HG03097 (cell line): ENCODE measurements around the gene RFC1.

ENCODE experiments used
- ATAC-seq: cut with Tn5 transposase; IDR thresholded peaks from one replicate; pipeline ENCODE4 v1.9.1; 2021; ENCODE audit not compliant: unreplicated experiment, low FRiP score

RFC1 gene

DNA sequence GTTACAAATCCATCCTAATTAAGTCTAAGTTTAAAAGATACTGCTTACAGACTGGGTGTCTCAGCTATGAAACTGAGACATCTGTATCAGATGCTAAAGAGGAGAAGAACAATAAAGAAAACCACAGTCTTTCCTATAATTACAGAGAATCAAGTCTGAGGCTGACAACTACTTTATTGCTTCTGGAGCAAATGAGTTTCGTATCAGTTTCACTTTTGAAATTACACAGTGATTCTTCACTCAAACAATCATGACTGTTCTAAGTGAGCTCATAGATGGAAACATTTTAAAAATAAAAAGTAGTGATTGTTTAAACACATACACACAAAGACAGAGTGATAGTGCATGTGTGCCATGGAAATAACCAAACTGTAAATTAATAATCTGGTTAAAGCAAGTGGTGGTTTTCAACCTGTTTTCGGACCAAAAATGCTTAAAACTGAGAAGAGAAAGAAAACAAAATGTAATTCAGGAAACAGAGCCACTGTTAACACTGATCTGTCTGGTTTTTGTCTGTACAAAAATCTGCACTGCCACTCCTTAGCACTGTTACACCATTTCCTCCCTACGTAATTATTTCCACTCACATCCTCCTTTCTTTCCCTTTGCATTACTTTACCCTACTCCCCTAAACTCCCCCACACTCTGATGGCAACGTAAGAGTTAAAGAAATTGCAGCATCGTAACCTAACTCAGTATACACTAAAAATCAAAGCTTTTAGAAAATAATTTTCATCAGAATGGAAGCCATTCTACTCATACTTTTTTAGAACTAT lies 12.5 kb downstream of the RFC1 start:
- peak; percentile 72 for ATAC-seq

DNA sequence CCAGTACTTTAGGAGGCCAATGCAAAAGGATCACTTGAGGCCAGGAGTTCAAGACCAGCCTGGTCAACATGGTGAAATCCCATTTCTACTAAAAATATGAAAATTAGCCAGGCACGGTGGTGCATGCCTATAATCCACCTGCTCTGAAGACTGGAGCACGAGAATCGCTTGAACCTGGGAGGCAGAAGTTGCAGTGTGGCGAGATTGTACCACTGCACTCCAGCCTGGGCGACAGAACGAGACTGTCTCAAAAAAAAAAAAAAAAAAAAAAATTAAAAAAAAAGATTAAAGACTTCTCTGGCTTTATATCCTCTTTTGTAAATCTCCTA lies 13.0 kb downstream of the RFC1 start:
- ATAC-seq, result peak; percentile 7

DNA sequence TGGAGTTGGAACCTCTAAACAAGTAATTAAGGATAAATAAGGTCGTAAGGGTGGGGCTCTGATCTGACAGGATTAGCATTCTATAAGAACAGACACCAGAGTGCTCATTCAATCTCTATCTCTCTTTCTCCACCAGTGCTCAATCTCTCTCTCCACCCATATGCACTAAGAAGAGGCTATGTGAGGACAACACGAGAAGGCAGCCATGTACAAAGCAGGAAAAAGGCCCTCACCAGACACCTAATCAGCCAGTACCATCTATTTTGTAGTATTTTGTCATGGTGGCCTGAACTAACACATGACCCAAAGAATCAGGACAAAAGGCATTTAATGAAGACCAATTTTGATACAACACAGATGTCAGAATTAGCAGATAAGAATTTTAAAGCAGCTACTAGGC lies 16.8 kb downstream of the RFC1 start:
- no peak for ATAC-seq

DNA sequence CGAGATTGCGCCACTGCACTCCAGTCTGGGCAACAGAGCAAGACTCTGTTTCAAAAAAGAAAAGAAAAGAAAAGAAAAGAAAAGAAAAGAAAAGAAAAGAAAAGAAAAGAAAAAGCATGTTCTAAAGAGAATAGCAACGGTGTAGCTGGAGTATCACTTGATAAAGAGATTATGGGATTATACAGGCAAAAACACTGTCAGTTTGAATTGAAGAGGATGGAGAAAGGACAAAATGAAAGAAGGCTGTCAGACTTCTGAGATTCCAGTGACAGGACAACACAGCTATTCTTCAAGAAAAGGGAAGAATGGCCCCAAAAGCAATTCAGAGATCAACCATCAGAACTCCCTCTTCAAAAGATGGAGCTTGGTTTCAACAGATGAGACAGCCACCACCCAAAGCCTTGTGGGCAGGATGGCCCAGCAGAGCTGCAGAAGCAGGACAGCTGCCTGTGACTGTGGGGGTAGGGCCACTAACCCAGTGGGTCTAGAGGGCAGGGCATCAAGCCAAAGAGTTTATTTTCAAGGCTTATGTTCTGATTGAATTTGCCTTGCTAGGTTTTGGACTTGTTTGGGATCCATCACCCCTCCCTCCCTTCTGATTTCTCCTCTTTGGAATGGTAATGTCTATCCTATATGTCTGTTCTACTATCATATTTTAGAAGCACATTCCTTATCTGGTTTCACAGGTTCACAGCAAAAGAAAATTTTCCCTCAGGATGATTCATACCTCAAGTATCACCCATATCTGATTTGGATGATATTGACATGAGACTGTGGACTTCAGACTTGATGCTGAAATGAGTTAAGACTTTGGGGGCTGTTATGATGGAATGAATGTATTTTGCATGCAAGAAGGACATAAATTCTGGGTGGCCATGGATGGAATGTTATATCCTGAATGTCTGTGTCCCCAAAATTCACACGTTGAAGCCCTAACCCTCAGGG lies 17.5 kb downstream of the RFC1 start:
- no peak for ATAC-seq

DNA sequence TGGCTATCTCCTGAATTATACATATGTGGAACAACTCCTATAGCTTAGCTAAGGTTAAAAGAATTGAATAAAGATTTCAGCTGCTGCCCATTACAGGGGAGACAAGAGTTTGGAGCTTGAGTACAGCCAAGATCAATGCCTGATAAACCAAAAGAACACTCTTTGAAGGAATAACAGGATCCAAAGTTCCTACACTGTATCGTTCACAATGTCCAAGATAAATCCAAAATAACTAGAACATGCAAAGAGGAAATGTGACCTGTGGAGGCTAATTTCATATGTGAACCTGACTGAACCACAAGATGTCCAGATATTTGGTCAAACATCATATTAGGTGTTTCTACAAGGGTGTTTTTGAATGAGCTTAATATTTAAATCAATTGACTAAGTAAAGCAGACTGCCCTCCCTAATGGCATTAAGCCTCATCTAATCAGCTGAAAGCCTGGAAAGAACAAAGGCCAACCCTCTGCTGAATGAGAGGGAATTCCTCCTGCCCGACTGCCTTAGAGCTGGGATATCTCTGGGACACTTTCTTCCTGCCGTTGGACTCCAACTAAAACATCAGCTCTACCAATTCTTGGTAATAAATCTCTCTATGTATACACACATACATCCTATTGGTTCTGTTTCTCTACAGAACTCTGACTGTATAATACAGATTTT lies 19.2 kb downstream of the RFC1 start:
- no peak for ATAC-seq

DNA sequence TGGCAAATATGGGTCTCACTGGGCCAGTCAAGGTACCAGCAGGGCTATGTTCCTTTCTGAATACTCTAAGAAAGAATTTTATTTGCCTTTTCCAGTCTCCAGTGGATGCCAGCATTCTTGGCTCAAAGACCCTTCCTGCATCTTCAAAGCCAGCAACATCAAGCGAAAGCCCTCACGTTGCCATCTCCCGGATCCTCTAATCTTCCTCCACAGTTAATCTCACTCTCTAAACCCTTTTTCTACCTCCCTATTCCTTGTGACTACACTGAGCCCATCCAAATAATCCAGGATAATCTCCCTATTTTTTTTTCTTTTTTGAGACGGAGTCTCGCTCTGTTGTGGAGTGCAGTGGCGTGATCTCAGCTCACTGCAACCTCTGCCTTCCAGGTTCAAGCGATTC lies 23.4 kb downstream of the RFC1 start:
- no peak for ATAC-seq

DNA sequence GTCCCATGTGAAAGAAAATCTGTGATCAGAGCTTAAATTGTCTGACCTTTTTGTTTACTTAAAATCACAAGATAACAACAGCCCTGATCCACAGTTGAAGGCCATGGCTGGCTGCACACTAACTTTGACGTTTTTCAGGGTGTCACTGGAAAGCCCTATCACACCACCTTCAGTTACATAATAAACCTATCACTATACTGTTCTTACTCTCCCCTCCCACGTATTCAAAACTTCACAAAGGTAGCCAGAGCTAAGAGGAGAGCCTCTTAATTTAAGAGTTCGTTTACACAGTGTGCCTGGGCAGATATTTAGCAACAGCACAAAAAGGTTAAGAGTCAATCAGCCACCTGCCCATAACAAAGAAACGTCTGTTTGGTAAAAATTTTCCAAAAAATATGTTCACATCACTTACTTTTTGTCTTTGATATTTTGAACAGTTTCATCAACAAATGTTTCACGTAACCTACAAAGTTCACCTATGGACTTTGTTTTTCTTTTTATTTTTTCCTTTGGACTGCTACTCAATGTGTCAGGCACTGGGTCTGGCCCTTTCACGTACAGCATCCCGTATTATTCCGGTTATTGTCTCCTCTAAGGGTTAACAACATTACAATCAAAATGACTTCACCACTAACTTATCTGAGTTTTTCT lies 25.0 kb downstream of the RFC1 start:
- ATAC-seq, result no peak

DNA sequence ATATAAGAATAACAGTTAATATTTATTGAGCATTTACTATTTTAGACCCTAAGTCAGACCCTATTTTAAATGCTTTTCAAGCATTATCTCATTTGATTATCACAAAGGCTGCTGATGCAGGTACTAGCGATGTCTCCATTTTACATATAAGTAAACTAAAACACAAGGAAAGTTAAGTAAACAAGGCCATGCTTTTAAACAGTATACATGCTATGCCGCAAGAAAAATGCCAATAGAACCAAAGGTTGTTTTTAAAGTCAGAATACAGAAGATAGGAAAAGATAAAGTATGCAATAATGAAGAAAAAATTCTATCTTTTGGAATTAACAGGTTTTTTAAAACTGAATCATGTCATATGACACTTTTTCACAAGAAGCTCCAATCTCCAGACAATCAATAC lies 26.2 kb downstream of the RFC1 start:
- ATAC-seq, result no peak

DNA sequence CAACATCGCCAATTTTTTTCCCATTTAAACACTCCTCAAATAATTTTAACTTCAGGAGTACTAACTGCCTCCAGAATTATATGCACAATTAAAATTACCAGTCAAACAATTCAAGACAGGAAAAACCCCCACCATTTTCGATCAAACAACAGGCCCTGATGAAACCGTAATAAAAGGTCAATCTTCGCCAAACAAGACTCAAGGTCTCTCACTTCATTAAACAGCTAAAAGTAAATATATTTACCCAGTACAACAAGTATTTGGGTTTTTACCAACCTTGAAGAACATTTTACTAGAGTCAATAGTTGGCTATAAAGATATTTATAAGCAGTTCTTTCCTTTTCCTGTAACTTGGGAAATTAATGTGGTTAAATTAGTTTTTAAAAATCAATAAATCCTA lies 28.3 kb downstream of the RFC1 start:
- no peak for ATAC-seq

DNA sequence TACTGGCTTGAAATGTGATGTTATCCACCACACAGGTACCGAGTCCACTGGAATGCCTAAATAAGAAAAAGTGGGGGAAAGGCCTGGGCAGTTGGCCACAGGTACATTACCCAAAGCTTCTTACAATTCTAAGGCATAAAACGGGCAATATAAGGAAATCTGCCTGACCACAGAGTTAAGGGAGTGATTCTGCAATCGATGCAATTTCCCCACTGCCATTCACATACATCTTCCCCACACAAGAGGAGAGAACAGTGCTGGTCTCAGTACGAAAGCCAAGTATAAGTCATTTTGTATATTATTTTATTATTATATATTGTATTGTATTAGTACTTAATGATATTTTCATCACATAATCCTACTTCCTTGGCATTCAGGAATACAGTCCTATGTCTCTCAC lies 30.6 kb downstream of the RFC1 start:
- ATAC-seq, result no peak

DNA sequence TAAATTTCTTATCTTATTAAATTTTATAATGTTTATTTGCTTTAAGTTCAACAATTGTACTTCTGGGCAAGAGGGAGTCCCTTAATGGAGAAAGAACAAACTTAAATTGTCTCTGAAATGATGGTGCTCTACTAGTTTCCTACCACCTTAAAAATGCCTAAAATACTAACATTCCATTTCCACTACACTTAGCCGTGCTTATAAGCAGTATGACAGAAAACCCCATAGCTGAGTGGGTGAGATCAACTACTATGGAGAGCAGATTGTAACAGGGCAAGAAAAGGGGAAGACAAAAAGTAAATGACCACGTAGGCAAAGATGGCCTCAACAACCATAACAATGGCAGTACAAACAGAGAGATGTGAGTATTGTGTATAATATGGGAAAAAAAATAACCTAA lies 35.0 kb downstream of the RFC1 start:
- ATAC-seq, result no peak

DNA sequence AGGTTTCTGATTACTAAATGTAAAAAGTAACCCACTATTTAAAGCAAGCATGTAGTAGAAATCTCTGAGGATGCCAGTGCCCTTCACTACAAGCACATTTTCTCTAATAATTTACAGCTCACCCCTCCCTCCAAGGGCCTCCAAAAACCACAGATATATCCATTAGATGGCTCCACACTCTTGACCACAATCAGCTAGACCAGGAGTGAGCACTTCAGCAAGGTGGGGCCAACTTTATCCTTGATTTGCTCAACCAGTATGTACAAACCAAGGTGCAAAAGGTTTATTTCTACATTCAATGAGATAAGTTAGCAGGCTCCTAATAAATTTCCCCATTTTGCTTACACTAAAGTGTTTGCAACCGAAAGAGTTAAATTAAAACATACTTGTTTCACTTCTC lies 35.8 kb downstream of the RFC1 start:
- no peak for ATAC-seq

DNA sequence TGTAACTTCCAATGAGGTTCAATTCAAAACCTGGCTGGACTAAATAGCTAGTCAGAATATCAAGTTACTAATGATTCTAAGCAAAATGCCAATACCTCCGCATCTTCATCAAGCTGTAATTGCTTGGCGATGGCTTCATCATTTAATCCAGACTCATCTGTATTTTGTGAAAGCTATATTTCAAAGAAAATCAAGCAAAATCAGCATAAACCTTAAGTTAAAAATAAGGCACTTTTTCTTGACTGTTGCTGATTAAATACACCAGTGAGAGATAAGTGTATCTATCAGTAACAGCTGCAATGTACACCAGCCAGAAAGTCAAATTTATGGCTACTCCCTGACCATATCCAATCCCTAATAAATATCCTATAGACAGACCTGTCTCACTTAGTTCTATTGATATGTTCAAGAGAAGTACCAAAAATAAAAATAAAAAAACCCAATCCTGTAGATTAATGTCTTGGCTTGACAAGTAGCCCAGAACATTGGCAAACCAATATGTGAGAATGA lies 39.6 kb downstream of the RFC1 start:
- no peak for ATAC-seq

DNA sequence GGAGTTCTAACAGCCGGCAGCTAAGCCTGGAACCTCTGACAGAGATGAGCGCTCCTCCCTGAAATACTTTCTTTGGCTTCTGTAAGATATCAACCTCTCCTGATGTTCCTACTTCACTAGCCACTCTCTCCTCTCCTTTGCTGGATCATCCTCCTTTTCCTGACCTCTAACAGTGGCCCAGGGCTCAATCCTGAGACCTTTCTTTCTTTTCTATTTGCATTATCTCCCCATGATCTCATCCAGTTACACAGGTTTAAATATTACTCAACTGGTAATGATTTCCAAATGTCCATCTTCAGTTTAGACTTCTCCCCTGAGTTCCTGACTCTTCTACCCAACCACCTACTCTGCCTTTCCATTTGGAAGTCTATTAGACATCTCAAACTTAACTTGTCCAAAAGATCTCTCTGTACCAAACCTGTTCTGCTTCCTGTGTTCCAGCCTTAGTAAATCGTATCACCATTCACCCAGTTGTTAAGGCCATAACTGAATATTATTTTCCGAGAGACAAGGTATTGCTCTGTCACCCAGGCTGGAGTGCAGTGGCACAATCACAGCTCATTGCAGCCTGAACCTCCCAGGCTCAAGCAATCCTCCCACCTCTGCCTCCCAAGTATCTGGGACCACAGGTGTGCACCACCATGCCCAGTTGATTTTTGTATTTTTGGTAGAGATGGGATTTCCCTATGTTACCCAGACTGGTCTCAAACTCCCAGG lies 41.1 kb downstream of the RFC1 start:
- ATAC-seq, result no peak

DNA sequence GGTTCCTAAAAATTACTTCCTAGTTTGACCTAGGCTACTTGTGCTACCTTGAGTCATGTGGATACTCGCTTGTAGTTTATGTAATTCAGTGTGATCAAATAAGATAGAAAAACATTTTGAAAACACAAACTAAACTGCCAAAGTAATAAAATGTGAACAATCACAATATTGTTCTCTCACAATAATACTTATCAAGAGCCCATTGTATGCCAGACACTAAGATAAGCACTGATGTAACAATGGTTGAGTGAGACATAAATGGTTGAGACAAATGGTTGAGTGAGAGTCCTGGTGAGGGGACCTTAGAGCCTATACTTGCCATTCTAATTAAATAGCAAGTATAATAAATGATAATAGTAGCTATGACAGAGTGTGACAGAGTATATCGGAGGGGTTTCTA lies 41.7 kb downstream of the RFC1 start:
- ATAC-seq, result no peak

DNA sequence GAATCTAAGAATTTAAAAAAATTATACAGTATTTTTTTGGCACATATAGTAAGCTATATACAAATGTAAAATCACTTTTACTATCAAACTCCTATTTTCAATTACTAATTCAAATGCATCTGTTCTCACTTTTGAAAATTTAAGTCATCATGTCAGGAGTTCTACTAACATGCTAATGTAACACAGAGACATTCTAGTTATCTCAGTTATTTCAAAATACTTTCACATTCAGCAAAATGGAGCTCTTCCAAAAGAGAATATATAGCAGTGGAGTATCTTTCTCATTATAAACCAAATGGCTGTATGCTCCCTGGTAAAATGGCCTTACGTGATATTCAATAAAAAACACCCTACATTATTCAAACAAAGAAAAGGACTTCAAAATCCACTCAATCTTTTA lies 42.3 kb downstream of the RFC1 start:
- no peak for ATAC-seq

DNA sequence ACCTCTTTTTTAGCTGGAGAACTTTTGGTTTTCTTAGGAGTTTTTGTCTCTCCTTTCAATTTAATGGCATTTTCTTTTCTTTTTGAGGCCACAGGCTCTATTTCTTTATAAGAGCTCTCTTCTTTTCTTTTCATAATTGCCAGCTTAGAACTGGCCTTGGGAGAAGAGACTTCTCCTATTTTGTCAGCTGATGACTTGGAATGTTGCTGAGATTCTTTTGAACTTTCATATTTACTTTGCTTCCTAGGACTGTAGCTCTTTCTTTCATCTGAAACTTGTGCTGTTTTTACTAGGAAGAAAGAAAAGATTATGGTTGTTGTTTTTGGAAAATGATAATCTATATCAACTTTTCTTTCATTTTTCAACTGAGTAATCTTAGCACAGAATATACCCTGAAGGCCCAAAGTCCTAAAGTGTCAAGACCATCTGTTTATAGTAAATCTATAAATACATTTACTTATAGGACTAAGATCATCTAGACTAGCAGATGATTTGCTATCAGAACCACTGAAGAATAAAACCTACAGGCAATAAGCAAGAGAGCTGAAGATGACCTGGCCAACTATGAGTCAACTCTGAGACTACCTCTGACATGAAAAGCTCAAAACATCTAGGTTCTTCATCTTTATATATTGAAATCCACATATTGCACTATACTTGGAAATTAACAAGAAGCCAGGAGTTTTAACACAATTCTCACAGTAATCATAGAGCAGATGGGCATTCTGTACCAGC lies 45.6 kb downstream of the RFC1 start:
- ATAC-seq, result no peak

DNA sequence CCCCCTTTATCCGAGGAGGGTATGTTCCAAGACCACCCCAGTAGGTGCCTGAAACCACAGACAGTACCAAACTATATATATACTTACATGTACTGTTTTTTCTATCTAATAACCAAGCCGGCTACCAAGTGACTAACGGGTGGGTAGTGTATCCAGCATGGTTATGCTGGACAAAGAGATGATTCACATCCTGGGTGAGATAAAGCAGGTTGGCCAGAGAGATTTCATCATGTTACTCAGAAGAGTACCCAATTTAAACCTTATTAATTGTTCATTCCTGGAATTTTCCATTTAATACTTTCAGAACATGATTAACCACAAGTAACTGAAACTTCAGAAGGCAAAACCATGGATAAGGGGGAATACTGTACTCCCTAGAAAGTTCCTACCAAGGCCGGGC lies 46.5 kb downstream of the RFC1 start:
- ATAC-seq, result no peak

DNA sequence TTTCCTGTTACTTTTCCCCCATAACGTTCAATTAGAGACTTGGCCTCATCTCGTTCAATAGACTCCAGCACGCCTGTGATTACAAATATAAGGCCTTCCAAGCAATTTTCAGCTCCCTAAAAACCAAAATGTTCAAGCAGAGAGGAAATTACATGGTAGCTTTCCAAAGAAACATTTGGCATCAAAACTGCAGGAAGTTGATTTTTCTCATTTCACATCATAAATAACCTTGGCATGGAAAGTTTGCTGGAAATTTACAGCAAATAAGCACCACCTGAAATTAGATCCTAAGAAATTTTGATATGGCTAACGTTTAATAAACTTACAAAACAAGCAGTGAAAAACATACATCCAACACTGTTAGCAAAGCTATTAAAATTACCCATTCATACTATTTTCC lies 53.3 kb downstream of the RFC1 start:
- no peak for ATAC-seq

DNA sequence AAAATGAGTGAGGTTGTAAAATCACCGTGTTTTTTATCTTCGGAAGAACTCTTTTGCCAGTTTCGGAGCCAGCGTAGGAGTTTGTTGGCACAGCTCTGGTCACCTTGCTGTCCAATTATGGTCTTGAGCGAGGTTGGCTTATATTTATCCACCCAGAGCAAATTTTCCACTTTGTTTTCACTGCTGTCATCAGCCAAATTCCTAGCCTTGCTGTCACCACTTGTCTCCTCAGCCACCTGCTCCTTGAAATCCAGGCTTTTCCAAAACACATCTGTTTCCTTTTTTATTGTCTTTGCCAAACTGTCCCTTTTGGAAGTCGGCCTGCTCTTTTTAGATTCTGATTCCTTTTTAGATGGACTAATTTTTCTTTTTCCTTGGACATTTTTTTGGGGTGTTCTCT lies 57.6 kb downstream of the RFC1 start:
- no peak for ATAC-seq
